ENCODE data around the gene HPCAL4.

HPCAL4 gene

GRCh38 chr1:39688706-39689105, 2.5 kb downstream of the HPCAL4 start:
- Histone ChIP-seq H3K27me3 (replicated peaks in 2 of 5; ENCODE audit: control insufficient read depth in 4 of 5, insufficient read depth in 5 of 5, low read length in 4 of 5) (peaks cover 7 to 93% (median 43%) of the 10 kb centered on the region in 5 experiments), H3K9me3 (ENCODE audit: control extremely low read depth in 1 of 5, control insufficient read depth in 4 of 5, insufficient read depth in 2 of 5, low read depth in 1 of 5, low read length in 4 of 5) (no peaks in the 10 kb centered on the region), H3K4me3 (ENCODE audit: control insufficient read depth in 1 of 7, extremely low read depth in 1 of 7, insufficient read depth in 4 of 7, low read depth in 2 of 7, low read length in 6 of 7) (no peak overlapping the region), H3K36me3 (ENCODE audit: control insufficient read depth in 4 of 4, insufficient read depth in 4 of 4, low read length in 3 of 4) (no peaks in the 10 kb centered on the region), H3K4me1 (ENCODE audit: control extremely low read depth in 1 of 4, control insufficient read depth in 4 of 4, insufficient read depth in 4 of 4, low read length in 3 of 4) (peaks cover 0 to 24% (median 13%) of the 10 kb centered on the region in 4 experiments), H3K27ac (ENCODE audit: insufficient read depth in 1 of 2, low read depth in 1 of 2, low read length in 2 of 2, poor library complexity in 1 of 2, severe bottlenecking in 2 of 2) (no peak overlapping the region)
- CTCF ChIA-PET = interaction anchor here (1.6 to 4.5 kb wide), 2 partner anchors 12 to 32 kb away, joined by 4 to 21 read pairs; no protein-coding TSS in a partner anchor
- POLR2A ChIA-PET = no interaction called here
- DNase-seq = no peak
- 86% methylated on average over 3 of the region's 3 CpGs for WGBS (ENCODE audit: insufficient coverage)

- Histone ChIP-seq H3K9me3 (ENCODE audit: control extremely low read depth in 1 of 5, control insufficient read depth in 4 of 5, insufficient read depth in 2 of 5, low read depth in 1 of 5, low read length in 4 of 5) (no peaks in the 10 kb centered on the region), H3K4me1 (ENCODE audit: control extremely low read depth in 1 of 4, control insufficient read depth in 4 of 4, insufficient read depth in 4 of 4, low read length in 3 of 4) (peaks cover 0 to 19% (median 11%) of the 10 kb centered on the region in 4 experiments), H3K27me3 (replicated peaks in 2 of 5; ENCODE audit: control insufficient read depth in 4 of 5, insufficient read depth in 5 of 5, low read length in 4 of 5) (peaks cover 10 to 93% (median 48%) of the 10 kb centered on the region in 5 experiments), H3K27ac (ENCODE audit: insufficient read depth in 1 of 2, low read depth in 1 of 2, low read length in 2 of 2, poor library complexity in 1 of 2, severe bottlenecking in 2 of 2) (no peak overlapping the region), H3K4me3 (ENCODE audit: control insufficient read depth in 1 of 7, extremely low read depth in 1 of 7, insufficient read depth in 4 of 7, low read depth in 2 of 7, low read length in 6 of 7) (no peak overlapping the region), H3K36me3 (ENCODE audit: control insufficient read depth in 4 of 4, insufficient read depth in 4 of 4, low read length in 3 of 4) (no peaks in the 10 kb centered on the region)
- 73% methylated on average over 2 of the region's 2 CpGs for WGBS (ENCODE audit: insufficient coverage)
- CTCF ChIA-PET = no interaction called here
- POLR2A ChIA-PET = no interaction called here
- no peak for DNase-seq
Measured at GRCh38 chr1:39687243-39687642, 4.0 kb downstream of the HPCAL4 start.

DNA sequence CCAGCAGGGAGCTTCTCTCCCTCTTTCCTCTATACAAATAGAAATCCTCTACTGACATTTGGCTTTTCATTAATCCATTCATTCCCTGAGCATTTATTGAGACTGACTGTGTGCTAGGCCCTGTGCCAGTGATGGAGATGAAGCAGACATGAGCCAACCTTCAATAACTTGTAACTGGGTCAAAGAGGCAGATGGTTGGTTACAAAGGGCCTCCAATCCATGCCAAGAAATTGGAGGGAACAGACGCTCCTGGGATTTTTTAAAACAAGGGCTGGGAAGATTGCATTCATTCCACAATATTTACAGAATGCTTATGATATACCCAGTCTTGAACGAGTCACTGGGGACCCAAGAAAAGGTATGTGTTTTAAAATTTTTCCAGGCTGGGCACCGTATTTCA, 6.2 kb downstream of the HPCAL4 start:
- H3K27ac ChIP-seq (ENCODE audit: insufficient read depth in 1 of 2, low read depth in 1 of 2, low read length in 2 of 2, poor library complexity in 1 of 2, severe bottlenecking in 2 of 2) = no peak overlapping the region
- ChIA-PET POLR2A (no interaction called here), CTCF (interaction anchor here (0.8 kb wide), 1 partner anchor 15 kb away, joined by 4 read pairs; no protein-coding TSS in a partner anchor)
- H3K4me1 ChIP-seq (ENCODE audit: control extremely low read depth in 1 of 4, control insufficient read depth in 4 of 4, insufficient read depth in 4 of 4, low read length in 3 of 4) = peaks cover 0 to 3% (median 0%) of the 10 kb centered on the region in 4 experiments
- 100% methylated on average over 2 of the region's 3 CpGs for WGBS (ENCODE audit: insufficient coverage)
- peaks cover 15 to 92% (median 46%) of the 10 kb centered on the region in 5 experiments for H3K27me3 ChIP-seq (replicated peaks in 2 of 5; ENCODE audit: control insufficient read depth in 4 of 5, insufficient read depth in 5 of 5, low read length in 4 of 5)
- no peaks in the 10 kb centered on the region for H3K36me3 ChIP-seq (ENCODE audit: control insufficient read depth in 4 of 4, insufficient read depth in 4 of 4, low read length in 3 of 4)
- DNase-seq = no peak
- H3K4me3 ChIP-seq (ENCODE audit: control insufficient read depth in 1 of 7, extremely low read depth in 1 of 7, insufficient read depth in 4 of 7, low read depth in 2 of 7, low read length in 6 of 7) = no peak overlapping the region
- H3K9me3 ChIP-seq (ENCODE audit: control extremely low read depth in 1 of 5, control insufficient read depth in 4 of 5, insufficient read depth in 2 of 5, low read depth in 1 of 5, low read length in 4 of 5) = no peaks in the 10 kb centered on the region

DNA sequence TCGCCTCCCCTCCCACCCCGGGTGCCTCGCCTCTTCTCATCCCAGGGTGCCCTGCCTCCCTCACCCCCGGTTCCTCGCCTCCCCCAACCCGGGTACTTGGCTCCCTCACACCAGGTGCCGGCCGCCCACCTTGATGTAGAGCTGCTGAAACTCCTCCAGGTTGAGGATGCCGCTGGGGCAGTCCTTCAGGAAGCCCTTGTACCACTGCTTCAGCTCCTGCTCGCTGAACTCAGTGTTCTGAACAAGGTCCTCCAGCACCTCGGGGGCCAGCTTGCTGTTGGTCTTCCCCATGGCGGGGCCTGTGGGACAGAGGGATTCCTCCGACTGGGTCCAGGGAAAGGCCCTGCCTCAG, 6.9 kb downstream of the HPCAL4 start:
- H3K4me3 ChIP-seq (ENCODE audit: control insufficient read depth in 1 of 7, extremely low read depth in 1 of 7, insufficient read depth in 4 of 7, low read depth in 2 of 7, low read length in 6 of 7) = no peak overlapping the region
- no peak overlapping the region for H3K27ac ChIP-seq (ENCODE audit: insufficient read depth in 1 of 2, low read depth in 1 of 2, low read length in 2 of 2, poor library complexity in 1 of 2, severe bottlenecking in 2 of 2)
- POLR2A ChIA-PET = no interaction called here
- CTCF ChIA-PET = interaction anchor here (0.8 to 0.9 kb wide), 2 partner anchors 14 to 19 kb away, joined by 4 to 5 read pairs; no protein-coding TSS in a partner anchor
- DNase-seq = no peak
- WGBS (ENCODE audit: insufficient coverage) = 66% methylated on average over 10 of the region's 13 CpGs
- H3K9me3 ChIP-seq (ENCODE audit: control extremely low read depth in 1 of 5, control insufficient read depth in 4 of 5, insufficient read depth in 2 of 5, low read depth in 1 of 5, low read length in 4 of 5) = peaks cover 0 to 2% (median 0%) of the 10 kb centered on the region in 5 experiments
- peaks cover 14 to 92% (median 44%) of the 10 kb centered on the region in 5 experiments for H3K27me3 ChIP-seq (replicated peaks in 2 of 5; ENCODE audit: control insufficient read depth in 4 of 5, insufficient read depth in 5 of 5, low read length in 4 of 5)
- H3K36me3 ChIP-seq (ENCODE audit: control insufficient read depth in 4 of 4, insufficient read depth in 4 of 4, low read length in 3 of 4) = no peaks in the 10 kb centered on the region
- H3K4me1 ChIP-seq (ENCODE audit: control extremely low read depth in 1 of 4, control insufficient read depth in 4 of 4, insufficient read depth in 4 of 4, low read length in 3 of 4) = peaks cover 0 to 3% (median 0%) of the 10 kb centered on the region in 4 experiments

- 18% methylated on average over 51 of the region's 62 CpGs for WGBS (ENCODE audit: insufficient coverage)
- Histone ChIP-seq H3K27ac (ENCODE audit: insufficient read depth in 1 of 2, low read depth in 1 of 2, low read length in 2 of 2, poor library complexity in 1 of 2, severe bottlenecking in 2 of 2) (no peak overlapping the region), H3K27me3 (replicated peaks in 2 of 5; ENCODE audit: control insufficient read depth in 4 of 5, insufficient read depth in 5 of 5, low read length in 4 of 5) (peaks cover 10 to 86% (median 38%) of the 10 kb centered on the region in 5 experiments), H3K9me3 (ENCODE audit: control extremely low read depth in 1 of 5, control insufficient read depth in 4 of 5, insufficient read depth in 2 of 5, low read depth in 1 of 5, low read length in 4 of 5) (peaks cover 0 to 2% (median 0%) of the 10 kb centered on the region in 5 experiments), H3K4me1 (ENCODE audit: control extremely low read depth in 1 of 4, control insufficient read depth in 4 of 4, insufficient read depth in 4 of 4, low read length in 3 of 4) (peaks cover 0 to 3% (median 0%) of the 10 kb centered on the region in 4 experiments), H3K36me3 (ENCODE audit: control insufficient read depth in 4 of 4, insufficient read depth in 4 of 4, low read length in 3 of 4) (no peaks in the 10 kb centered on the region), H3K4me3 (ENCODE audit: control insufficient read depth in 1 of 7, extremely low read depth in 1 of 7, insufficient read depth in 4 of 7, low read depth in 2 of 7, low read length in 6 of 7) (peak overlapping the region in 2 of 7 experiments; percentile 9 to 38)
- CTCF ChIA-PET = interaction anchor here (0.9 kb wide), 1 partner anchor 19 kb away, joined by 5 read pairs; no protein-coding TSS in a partner anchor
- POLR2A ChIA-PET = no interaction called here
- peak in 2 of 3 donors; percentile 49 to 58 for DNase-seq
Measured at GRCh38 chr1:39683591-39684312, 7.5 kb downstream of the HPCAL4 start.

GRCh38 chr1:39681999-39682398, 9.2 kb downstream of the HPCAL4 start:
- WGBS (ENCODE audit: insufficient coverage) = 100% methylated on average over 1 of the region's 1 CpG
- ChIA-PET CTCF (interaction anchor here (1.2 to 2.6 kb wide), 5 partner anchors 10 to 116 kb away, joined by 3 to 12 read pairs (median 4); partner anchors contain the start of gene NT5C1A), POLR2A (no interaction called here)
- Histone ChIP-seq H3K4me3 (ENCODE audit: control insufficient read depth in 1 of 7, extremely low read depth in 1 of 7, insufficient read depth in 4 of 7, low read depth in 2 of 7, low read length in 6 of 7) (no peak overlapping the region), H3K9me3 (ENCODE audit: control extremely low read depth in 1 of 5, control insufficient read depth in 4 of 5, insufficient read depth in 2 of 5, low read depth in 1 of 5, low read length in 4 of 5) (peaks cover 0 to 2% (median 0%) of the 10 kb centered on the region in 5 experiments), H3K4me1 (ENCODE audit: control extremely low read depth in 1 of 4, control insufficient read depth in 4 of 4, insufficient read depth in 4 of 4, low read length in 3 of 4) (peaks cover 0 to 3% (median 0%) of the 10 kb centered on the region in 4 experiments), H3K27me3 (replicated peaks in 2 of 5; ENCODE audit: control insufficient read depth in 4 of 5, insufficient read depth in 5 of 5, low read length in 4 of 5) (peaks cover 10 to 71% (median 40%) of the 10 kb centered on the region in 5 experiments), H3K36me3 (ENCODE audit: control insufficient read depth in 4 of 4, insufficient read depth in 4 of 4, low read length in 3 of 4) (no peaks in the 10 kb centered on the region), H3K27ac (ENCODE audit: insufficient read depth in 1 of 2, low read depth in 1 of 2, low read length in 2 of 2, poor library complexity in 1 of 2, severe bottlenecking in 2 of 2) (no peak overlapping the region)
- DNase-seq = no peak

DNA sequence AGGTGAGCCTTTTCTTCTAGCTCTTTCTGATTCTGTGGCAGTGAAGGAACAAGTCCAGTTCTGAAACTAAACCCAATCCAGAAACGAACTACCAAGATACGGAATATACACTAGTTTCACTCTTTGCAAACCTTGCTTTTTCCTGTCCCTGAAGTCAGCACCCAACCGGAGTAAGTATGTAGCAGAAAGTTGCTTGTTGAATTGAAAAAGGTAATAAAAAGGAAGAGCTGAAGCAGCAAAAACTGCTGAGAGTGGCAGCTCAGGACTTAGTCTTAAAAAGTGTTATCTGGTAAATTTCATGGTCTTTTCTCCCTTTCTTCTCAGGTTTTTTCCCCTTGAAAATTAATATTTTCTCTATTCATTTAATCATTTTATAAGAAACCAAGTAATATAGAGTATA, 9.9 kb downstream of the HPCAL4 start:
- Histone ChIP-seq H3K9me3 (ENCODE audit: control extremely low read depth in 1 of 5, control insufficient read depth in 4 of 5, insufficient read depth in 2 of 5, low read depth in 1 of 5, low read length in 4 of 5) (peaks cover 0 to 2% (median 0%) of the 10 kb centered on the region in 5 experiments), H3K27ac (ENCODE audit: insufficient read depth in 1 of 2, low read depth in 1 of 2, low read length in 2 of 2, poor library complexity in 1 of 2, severe bottlenecking in 2 of 2) (no peak overlapping the region), H3K4me3 (ENCODE audit: control insufficient read depth in 1 of 7, extremely low read depth in 1 of 7, insufficient read depth in 4 of 7, low read depth in 2 of 7, low read length in 6 of 7) (no peak overlapping the region), H3K4me1 (ENCODE audit: control extremely low read depth in 1 of 4, control insufficient read depth in 4 of 4, insufficient read depth in 4 of 4, low read length in 3 of 4) (peaks cover 0 to 3% (median 0%) of the 10 kb centered on the region in 4 experiments), H3K27me3 (replicated peaks in 2 of 5; ENCODE audit: control insufficient read depth in 4 of 5, insufficient read depth in 5 of 5, low read length in 4 of 5) (peaks cover 10 to 64% (median 39%) of the 10 kb centered on the region in 5 experiments), H3K36me3 (ENCODE audit: control insufficient read depth in 4 of 4, insufficient read depth in 4 of 4, low read length in 3 of 4) (no peaks in the 10 kb centered on the region)
- DNase-seq = no peak
- CTCF ChIA-PET = interaction anchor here (0.7 to 2.6 kb wide), 8 partner anchors 9 to 117 kb away, joined by 3 to 12 read pairs (median 4); partner anchors contain the start of genes NT5C1A and PPIE
- POLR2A ChIA-PET = no interaction called here
- no CpG with 5 or more reads among the region's 3 CpGs for WGBS (ENCODE audit: insufficient coverage)
